Measurements from ENCODE around the gene ATP12A. TPM values are rescaled to one million over a fixed set of nuclear protein-coding genes. Genes with fewer than 3 reads are reported as not detected.

Gene ATP12A
- total RNA-seq, 1 donor from 2014 or later, result not detected

DNA sequence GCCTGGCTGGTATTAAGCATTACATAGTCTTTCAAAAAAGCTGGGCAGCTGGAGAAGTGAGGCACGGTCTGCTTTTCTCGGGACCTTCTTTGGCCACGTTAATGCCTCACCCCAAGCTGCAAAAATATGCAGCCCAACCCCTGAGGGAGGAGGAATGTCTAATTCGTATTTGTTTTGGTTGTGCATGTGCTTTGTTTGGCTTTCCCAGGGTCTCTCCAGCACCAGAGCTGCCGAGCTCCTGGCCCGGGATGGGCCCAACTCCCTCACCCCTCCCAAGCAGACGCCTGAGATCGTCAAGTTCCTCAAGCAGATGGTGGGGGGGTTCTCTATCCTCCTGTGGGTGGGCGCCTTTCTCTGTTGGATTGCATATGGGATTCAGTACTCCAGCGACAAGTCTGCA, 7.9 kb downstream of the ATP12A start:
- TF ChIP-seq, protein P1, sequence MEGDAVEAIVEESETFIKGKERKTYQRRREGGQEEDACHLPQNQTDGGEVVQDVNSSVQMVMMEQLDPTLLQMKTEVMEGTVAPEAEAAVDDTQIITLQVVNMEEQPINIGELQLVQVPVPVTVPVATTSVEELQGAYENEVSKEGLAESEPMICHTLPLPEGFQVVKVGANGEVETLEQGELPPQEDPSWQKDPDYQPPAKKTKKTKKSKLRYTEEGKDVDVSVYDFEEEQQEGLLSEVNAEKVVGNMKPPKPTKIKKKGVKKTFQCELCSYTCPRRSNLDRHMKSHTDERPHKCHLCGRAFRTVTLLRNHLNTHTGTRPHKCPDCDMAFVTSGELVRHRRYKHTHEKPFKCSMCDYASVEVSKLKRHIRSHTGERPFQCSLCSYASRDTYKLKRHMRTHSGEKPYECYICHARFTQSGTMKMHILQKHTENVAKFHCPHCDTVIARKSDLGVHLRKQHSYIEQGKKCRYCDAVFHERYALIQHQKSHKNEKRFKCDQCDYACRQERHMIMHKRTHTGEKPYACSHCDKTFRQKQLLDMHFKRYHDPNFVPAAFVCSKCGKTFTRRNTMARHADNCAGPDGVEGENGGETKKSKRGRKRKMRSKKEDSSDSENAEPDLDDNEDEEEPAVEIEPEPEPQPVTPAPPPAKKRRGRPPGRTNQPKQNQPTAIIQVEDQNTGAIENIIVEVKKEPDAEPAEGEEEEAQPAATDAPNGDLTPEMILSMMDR (IDR thresholded peaks at IDR 0.05; ENCODE audit: borderline replicate concordance), result no peak

GRCh38 chr13:24688950-24689349, 8.7 kb downstream of the ATP12A start:
- Histone ChIP-seq H3K36me3 (no peaks in the 10 kb centered on the region), H3K27ac (replicated peaks) (no peak overlapping the region), H3K27me3 (ENCODE audit: low read depth) (peaks cover 74% of the 10 kb centered on the region), H3K9me3 (replicated peaks) (no peaks in the 10 kb centered on the region), H3K4me1 (peaks cover 10% of the 10 kb centered on the region), H3K4me3 (no peak overlapping the region)
- intact Hi-C loops (cut with micrococcal nuclease), result no loop called here
- TF ChIP-seq, protein P1 (IDR thresholded peaks at IDR 0.05; ENCODE audit: borderline replicate concordance), result no peak
- no peak for DNase-seq

More for the DNA sequence above, 7.9 kb downstream of the ATP12A start:
- no peak overlapping the region for H3K4me3 ChIP-seq
- H3K36me3 ChIP-seq, result no peaks in the 10 kb centered on the region
- no peaks in the 10 kb centered on the region for H3K9me3 ChIP-seq (replicated peaks)
- H3K27ac ChIP-seq (replicated peaks), result no peak overlapping the region
- no peak for DNase-seq
- intact Hi-C loops (cut with micrococcal nuclease), result no loop called here
- H3K4me1 ChIP-seq, result peaks cover 16% of the 10 kb centered on the region
- H3K27me3 ChIP-seq (ENCODE audit: low read depth), result peaks cover 66% of the 10 kb centered on the region

GRCh38 chr13:24691381-24691780, 11.2 kb downstream of the ATP12A start:
- H3K4me3 ChIP-seq, result no peak overlapping the region
- no peak overlapping the region for H3K27ac ChIP-seq (replicated peaks)
- peaks cover 74% of the 10 kb centered on the region for H3K27me3 ChIP-seq (ENCODE audit: low read depth)
- TF ChIP-seq, protein P1 (IDR thresholded peaks at IDR 0.05; ENCODE audit: borderline replicate concordance), result no peak
- intact Hi-C loops (cut with micrococcal nuclease), result no loop called here
- H3K36me3 ChIP-seq, result no peaks in the 10 kb centered on the region
- no peak for DNase-seq
- no peaks in the 10 kb centered on the region for H3K4me1 ChIP-seq
- H3K9me3 ChIP-seq (replicated peaks), result no peaks in the 10 kb centered on the region

GRCh38 chr13:24692561-24692960, 12.4 kb downstream of the ATP12A start:
- no peak overlapping the region for H3K27ac ChIP-seq (replicated peaks)
- H3K4me3 ChIP-seq, result no peak overlapping the region
- H3K9me3 ChIP-seq (replicated peaks), result no peaks in the 10 kb centered on the region
- intact Hi-C loops (cut with micrococcal nuclease), result no loop called here
- no peaks in the 10 kb centered on the region for H3K4me1 ChIP-seq
- TF ChIP-seq, protein P1 (IDR thresholded peaks at IDR 0.05; ENCODE audit: borderline replicate concordance), result no peak
- H3K27me3 ChIP-seq (ENCODE audit: low read depth), result peaks cover 62% of the 10 kb centered on the region
- no peak for DNase-seq
- no peaks in the 10 kb centered on the region for H3K36me3 ChIP-seq

DNA sequence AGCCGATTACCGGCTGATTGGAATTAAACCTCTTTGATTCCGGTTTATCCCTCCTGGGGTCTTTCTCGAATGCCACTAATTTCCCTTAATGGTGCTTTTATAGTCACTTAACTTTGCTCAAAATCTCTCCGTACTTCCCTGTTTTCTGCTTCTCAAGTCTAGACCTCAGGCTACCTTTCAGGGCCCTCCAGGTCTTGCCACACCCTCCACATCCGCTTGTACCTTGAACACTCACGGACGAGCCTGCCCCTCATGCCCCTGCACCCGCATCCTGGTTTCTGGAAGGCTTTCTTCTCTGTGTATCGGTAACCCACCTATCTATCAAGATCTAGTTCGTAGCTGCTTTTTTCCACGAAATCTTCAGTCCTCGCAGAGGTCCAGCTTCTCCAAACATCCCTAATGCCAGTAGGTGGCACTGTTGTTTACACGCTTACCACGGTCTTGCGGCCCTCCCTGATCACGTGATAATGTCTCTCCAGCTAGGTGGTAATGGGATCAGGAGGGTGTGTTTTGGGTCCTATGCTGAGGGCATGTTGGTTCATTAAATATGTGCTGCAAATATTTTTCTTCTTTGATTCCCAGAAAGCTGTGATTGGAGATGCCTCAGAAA, 13.8 kb downstream of the ATP12A start:
- intact Hi-C loops (cut with micrococcal nuclease), result no loop called here

More for the DNA sequence above, 13.8 kb downstream of the ATP12A start:
- DNase-seq, result no peak
- Histone ChIP-seq H3K27me3 (ENCODE audit: low read depth) (peaks cover 58% of the 10 kb centered on the region), H3K4me3 (no peak overlapping the region), H3K9me3 (replicated peaks) (no peaks in the 10 kb centered on the region), H3K27ac (replicated peaks) (no peak overlapping the region), H3K4me1 (no peaks in the 10 kb centered on the region), H3K36me3 (no peaks in the 10 kb centered on the region)
- TF ChIP-seq, protein P1 (IDR thresholded peaks at IDR 0.05; ENCODE audit: borderline replicate concordance), result peak; percentile 80

Data from left ventricle myocardium inferior (tissue), 1 donor.